ENCODE measurements around the gene ELOVL4.
A peak's percentile ranks its signal among the peaks of the same experiment; 100 is the strongest.

Gene ELOVL4

GRCh38 chr6:79872303-79872702 lies 75.0 kb downstream of the ELOVL4 start:
- H3K4me3 ChIP-seq (ENCODE audit: low read depth, low read length): no peak overlapping the region
- in situ Hi-C loops (cut with HindIII; ENCODE audit: low sequenced_read_pairs): no loop called here
- no peak for TF ChIP-seq CTCF (IDR thresholded peaks at IDR 0.05; ENCODE audit: low read depth, low read length)
- DNase-seq (ENCODE audit: low read depth, low spot score): no peak

GRCh38 chr6:79869600-79870084 lies 77.7 kb downstream of the ELOVL4 start:
- in situ Hi-C loops (cut with HindIII; ENCODE audit: low sequenced_read_pairs): no loop called here
- peak; percentile 96 for TF ChIP-seq CTCF (IDR thresholded peaks at IDR 0.05; ENCODE audit: low read depth, low read length)
- no peak overlapping the region for H3K4me3 ChIP-seq (ENCODE audit: low read depth, low read length)
- peak; percentile 67 for DNase-seq (ENCODE audit: low read depth, low spot score)

- no peak for DNase-seq (ENCODE audit: low read depth, low spot score)
- in situ Hi-C loops (cut with HindIII; ENCODE audit: low sequenced_read_pairs): no loop called here
- TF ChIP-seq CTCF (IDR thresholded peaks at IDR 0.05; ENCODE audit: low read depth, low read length): no peak
- no peak overlapping the region for H3K4me3 ChIP-seq (ENCODE audit: low read depth, low read length)
Measured at GRCh38 chr6:79869184-79869583, 78.2 kb downstream of the ELOVL4 start.

GRCh38 chr6:79868098-79868722 lies 79.1 kb downstream of the ELOVL4 start:
- TF ChIP-seq CTCF (IDR thresholded peaks at IDR 0.05; ENCODE audit: low read depth, low read length): peak; percentile 58
- peak overlapping the region; percentile 12 for H3K4me3 ChIP-seq (ENCODE audit: low read depth, low read length)
- in situ Hi-C loops (cut with HindIII; ENCODE audit: low sequenced_read_pairs): no loop called here
- DNase-seq (ENCODE audit: low read depth, low spot score): peak; percentile 77
